8988T (cell line): Measurements from ENCODE around the gene ZNF749.
A peak's percentile ranks its signal among the peaks of the same experiment; 100 is the strongest.

ENCODE experiments used
- DNase-seq: peaks from one replicate; pipeline ENCODE4 v3.0.0; 2011

The ZNF749 gene

GRCh38 chr19:57435062-57435978 lies at the start of gene ZNF749:
ZNF749 (plus strand) TSS chr19:57435325; CDS start chr19:57435579, 254 bp downstream.
- DNase-seq, result peak; percentile 59

GRCh38 chr19:57389194-57389729 lies 45.9 kb upstream of the ZNF749 start:
- DNase-seq, result no peak

- DNase-seq, result peak; percentile 47
These were observed 45.2 kb upstream of the ZNF749 start, which contains the start of gene ZNF548 for GRCh38 chr19:57389730-57390598. ZNF548 (plus strand) TSS chr19:57389854; CDS start chr19:57390100, 246 bp downstream.

- no peak for DNase-seq
These were observed 39.4 kb upstream of the ZNF749 start for GRCh38 chr19:57395710-57396109.

- no peak for DNase-seq
These were observed 36.3 kb upstream of the ZNF749 start for GRCh38 chr19:57398868-57399267.

GRCh38 chr19:57403737-57404563 lies 31.2 kb upstream of the ZNF749 start:
- no peak for DNase-seq

- DNase-seq, result peak; percentile 71
These were observed 28.5 kb upstream of the ZNF749 start for GRCh38 chr19:57406516-57407123.

- peak; percentile 60 for DNase-seq
These were observed 24.1 kb upstream of the ZNF749 start, which contains the start of gene ZNF17 for GRCh38 chr19:57410877-57411671. ZNF17 (plus strand) TSS chr19:57411161; CDS start chr19:57413616, 2,455 bp downstream.

- DNase-seq, result no peak
These were observed 15.7 kb upstream of the ZNF749 start for GRCh38 chr19:57419439-57419838.

GRCh38 chr19:57421037-57421436 lies 14.1 kb upstream of the ZNF749 start:
- DNase-seq, result no peak

- DNase-seq, result no peak
These were observed 601 bp upstream of the ZNF749 start for GRCh38 chr19:57434386-57435061.

GRCh38 chr19:57436417-57436816 lies 1.3 kb downstream of the ZNF749 start:
- DNase-seq, result no peak

- DNase-seq, result no peak
These were observed 2.8 kb downstream of the ZNF749 start for GRCh38 chr19:57437931-57438330.

GRCh38 chr19:57438925-57439324 lies 3.8 kb downstream of the ZNF749 start:
- DNase-seq, result no peak

GRCh38 chr19:57441979-57442752 lies 7.0 kb downstream of the ZNF749 start:
- DNase-seq, result no peak

- DNase-seq, result no peak
These were observed 8.1 kb downstream of the ZNF749 start for GRCh38 chr19:57443121-57443696.

- DNase-seq, result no peak
These were observed 17.2 kb downstream of the ZNF749 start for GRCh38 chr19:57452307-57452706.

- no peak for DNase-seq
These were observed 30.7 kb downstream of the ZNF749 start for GRCh38 chr19:57465680-57466381.
